ENCODE measurements around the gene NCKIPSD.
"Not testable (repeated sequence)": the region's sequence is repeated elsewhere in the genome, so short reads cannot be mapped to it uniquely, and the experiment has no call there.

Gene NCKIPSD

DNA sequence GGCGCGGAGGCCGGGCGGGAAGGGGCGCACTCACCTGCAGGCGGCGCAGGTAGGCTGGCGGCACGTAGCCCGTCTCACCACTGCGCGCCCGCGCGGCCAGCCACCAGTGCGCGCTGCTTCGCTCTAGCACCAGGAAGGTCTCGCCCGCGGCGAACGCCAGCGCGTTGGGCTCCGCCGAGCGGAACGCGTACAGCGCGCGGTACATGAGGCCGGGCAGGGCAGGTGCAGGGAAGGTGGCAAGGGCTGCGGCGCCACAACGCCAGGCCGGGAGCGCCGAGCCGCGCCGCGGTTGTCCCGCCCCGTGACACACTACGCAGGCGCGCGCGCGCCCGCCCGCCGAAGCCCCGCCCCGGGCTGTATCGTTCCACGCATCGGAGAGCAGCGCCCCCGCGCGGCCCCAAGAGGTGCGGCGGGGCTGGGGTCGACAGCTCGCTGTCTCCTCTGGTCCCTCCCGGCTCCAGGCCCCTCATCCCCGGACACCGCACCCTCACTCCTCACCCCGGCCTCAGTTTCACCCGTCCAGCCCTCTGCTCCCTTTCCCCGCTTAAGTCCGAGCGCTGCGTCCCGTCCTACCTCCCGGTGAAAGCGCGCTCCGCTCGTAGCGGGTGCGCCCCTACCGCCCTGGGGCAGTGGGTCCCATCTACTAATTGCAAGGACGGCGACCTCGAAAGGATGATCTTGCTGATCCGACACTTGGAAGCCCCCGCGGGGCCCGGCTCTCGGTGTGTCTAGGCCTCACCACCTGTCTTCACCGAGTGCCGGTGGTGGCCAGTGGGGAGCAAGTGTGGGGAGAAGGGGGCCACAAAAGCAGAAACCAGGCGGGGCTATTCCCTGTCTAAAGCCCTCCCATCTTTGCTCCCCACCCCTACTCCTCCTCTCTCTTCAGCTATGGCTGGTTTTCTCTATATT, at the start of gene NCKIPSD:
Gene NCKIPSD, minus strand, starts transcription at position 313 of the 909 bp plus-strand sequence. Its CDS starts 108 bp downstream, at position 205.
- DNase-seq, result peak in 1 of 2 experiments; percentile 40

DNA sequence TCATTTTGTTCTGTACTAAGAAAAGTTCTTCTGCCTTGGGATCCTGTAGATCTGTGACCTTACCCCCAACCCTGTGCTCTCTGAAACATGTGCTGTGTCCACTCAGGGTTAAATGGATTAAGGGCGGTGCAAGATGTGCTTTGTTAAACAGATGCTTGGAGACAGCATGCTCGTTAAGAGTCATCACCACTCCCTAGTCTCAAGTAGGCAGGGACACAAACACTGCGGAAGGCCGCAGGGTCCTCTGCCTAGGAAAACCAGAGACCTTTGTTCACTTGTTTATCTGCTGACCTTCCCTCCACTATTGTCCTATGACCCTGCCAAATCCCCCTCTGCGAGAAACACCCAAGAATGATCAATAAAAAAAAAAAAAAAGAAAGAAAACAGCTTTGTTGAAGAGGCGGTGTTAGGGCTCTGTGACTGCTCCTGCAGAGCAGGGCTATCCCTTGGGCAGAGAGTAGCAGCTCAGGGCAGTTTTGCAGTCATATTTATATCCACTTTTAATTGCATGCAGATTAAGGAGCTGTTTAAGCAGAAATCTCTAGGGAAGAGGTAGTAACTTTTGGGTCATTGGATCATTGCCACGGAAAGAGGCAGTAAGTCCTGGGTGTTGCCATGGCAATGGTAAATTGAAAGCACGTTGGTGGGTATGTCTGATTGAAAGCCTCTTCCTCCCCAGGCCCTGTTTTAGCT, 49.5 kb upstream of the NCKIPSD start:
- DNase-seq, result not testable (repeated sequence)

DNA sequence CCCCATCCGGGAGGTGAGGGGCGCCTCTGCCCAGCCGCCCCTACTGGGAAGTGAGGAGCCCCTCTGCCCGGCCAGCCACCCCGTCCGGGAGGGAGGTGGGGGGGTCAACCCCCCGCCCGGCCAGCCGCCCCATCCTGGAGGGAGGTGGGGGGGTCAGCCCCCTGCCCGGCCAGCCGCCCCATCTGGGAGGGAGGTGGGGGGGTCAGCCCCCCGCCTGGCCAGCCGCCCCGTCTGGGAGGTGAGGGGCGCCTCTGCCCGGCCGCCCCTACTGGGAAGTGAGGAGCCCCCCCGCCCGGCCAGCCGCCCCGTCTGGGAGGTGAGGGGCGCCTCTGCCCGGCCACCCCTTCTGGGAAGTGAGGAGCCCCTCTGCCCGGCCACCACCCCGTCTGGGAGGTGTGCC, 48.8 kb upstream of the NCKIPSD start:
- not testable (repeated sequence) for DNase-seq

DNA sequence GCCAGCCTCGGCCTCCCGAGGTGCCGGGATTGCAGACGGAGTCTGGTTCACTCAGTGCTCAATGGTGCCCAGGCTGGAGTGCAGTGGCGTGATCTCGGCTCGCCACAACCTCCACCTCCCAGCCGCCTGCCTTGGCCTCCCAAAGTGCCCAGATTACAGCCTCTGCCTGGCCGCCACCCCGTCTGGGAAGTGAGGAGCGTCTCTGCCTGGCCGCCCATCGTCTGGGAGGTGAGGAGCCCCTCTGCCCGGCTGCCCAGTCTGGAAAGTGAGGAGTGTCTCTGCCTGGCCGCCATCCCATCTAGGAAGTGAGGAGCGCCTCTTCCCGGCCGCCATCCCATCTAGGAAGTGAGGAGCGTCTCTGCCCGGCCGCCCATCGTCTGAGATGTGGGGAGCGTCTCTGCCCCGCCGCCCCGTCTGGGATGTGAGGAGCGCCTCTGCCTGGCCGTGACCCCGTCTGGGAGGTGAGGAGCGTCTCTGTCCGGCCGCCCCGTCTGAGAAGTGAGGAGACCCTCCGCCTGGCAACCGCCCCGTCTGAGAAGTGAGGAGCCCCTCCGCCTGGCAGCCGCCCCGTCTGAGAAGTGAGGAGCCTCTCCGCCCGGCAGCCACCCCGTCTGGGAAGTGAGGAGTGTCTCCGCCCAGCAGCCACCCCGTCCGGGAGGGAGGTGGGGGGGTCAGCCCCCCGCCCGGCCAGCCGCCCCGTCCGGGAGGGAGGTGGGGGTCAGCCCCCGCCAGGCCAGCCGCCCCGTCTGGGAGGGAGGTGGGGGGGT, 48.2 kb upstream of the NCKIPSD start:
- not testable (repeated sequence) for DNase-seq

DNA sequence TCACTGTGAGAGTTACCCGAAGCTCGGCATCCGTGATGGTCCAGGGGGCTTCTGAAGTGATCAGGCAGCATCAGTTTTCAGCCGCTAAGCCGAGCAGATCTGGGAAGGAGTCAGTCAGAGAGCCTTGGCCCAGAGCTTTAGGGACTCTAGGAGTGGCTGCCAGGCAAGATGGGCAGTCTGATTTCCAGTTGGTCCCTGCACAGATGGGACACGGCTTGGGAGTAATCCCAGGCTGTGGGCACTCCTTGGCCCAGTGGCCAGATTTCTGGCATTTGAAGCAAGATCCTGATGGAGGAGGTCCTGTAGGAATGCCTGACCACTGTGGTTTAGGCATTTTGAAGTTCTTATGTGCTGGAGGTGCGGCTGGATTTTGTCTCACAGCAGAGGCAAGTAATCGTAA, 41.8 kb upstream of the NCKIPSD start:
- DNase-seq, result peak; percentile 46 to 79

DNA sequence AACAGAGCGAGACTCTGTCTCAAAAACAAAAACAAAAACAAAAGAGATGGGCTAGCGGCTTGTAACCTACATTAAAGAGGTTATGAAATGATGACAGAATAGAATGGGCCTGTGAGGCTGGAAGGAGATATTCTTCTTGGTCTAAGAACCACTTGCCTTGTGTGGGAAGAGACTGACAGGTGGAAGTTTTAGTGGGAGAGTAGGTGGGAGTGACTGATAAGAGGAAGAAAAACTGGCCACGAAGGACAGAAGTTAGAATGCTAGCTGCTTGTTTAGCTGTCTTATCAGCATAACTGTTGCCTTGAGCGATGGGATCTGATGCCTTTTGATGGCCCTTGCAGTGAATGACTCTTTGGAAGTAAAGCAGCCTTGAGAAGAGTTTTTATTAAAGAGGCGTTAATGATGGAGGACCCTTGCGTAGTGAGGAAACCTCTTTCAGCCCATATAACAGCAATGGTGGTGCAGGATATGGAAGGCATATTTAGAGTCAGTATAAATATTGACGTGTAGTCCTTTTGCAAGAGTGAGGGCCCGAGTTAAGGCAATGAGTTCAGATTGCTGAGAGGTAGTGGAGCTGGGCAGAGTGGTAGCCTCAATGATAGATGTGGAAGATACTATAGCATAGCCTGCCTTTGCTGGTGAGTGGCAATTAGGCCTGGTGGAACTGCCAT, 39.6 kb upstream of the NCKIPSD start:
- not testable (repeated sequence) for DNase-seq

DNA sequence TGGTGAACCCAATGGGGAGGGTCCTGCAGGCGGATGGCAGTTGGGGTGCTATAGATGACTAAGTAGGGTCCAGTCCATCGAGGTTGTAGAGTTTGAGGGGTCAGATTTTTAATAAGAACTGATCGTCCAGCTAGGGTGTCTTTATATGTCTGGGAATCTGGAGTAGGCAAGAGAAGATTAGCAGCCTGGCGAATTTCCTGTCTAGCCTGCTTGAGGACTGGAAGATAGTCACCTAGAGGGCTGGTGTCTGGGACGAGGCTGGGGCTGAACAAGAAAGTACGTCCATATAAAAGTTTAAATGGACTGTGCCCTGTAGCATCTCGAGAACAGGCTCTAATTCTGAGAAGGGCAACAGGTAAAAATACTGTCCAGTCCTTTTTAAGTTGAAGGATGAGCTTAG, 38.0 kb upstream of the NCKIPSD start:
- no peak for DNase-seq

DNA sequence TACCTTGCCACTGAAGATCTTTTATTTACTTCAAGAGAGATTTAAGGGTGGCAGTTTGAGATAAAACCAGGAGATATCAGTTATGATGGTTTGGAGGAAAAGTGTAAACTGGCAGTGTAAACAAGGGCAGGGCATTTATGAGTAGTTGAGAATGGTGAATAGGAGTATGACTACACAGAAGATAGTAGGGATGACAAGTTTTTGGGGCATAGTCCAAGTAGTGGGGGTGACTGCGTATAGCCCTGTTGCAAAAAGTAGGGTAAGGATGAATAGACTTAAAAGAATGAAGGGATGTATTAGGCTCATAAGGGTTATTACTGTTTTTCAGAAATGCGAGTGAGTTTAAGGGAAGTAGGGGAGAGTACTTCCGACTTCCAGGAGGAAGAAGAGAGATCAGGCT, 37.6 kb upstream of the NCKIPSD start:
- DNase-seq, result not testable (repeated sequence)

DNA sequence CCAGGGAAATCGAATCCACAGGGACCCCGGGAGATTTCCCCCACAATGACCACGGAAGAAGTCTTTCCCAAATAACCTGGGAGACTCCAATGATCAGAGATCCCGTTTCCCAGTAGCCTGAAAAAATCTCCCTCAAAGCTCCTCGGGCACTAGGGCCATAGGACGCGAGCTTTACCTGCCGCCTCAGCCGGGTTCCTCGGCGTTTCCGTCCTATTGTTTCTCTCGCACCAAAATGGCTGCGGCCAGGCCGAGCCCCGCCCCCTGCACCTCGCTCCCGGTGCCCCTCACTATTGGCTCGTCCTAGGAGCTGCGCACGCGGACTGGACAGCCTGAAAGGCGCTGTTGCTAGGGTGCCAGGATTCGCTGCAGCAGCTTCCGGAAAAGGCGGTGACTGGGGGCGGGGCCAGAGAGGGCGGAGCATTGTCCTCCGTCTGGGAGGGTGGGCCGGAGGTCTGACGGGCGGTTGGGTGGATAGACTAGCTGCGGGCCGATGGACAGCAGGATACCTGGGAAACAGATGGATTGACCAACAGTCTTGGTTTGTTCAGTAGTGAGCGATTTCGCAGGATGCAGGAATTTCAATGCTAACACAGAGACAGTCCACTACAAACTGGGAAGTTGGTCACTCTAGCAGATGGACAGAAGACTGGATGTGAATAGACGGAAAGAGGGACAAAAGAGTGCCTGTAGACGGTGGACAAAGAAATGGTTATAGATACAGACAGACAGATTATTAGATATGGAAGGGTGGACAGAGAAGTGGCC, 31.4 kb upstream of the NCKIPSD start, which contains the start of gene IP6K2:
Gene IP6K2, minus strand, starts transcription at position 240 of the 765 bp plus-strand sequence. CDS start 21,930 bp downstream, outside the sequence.
- peak; percentile 94 to 99 for DNase-seq

DNA sequence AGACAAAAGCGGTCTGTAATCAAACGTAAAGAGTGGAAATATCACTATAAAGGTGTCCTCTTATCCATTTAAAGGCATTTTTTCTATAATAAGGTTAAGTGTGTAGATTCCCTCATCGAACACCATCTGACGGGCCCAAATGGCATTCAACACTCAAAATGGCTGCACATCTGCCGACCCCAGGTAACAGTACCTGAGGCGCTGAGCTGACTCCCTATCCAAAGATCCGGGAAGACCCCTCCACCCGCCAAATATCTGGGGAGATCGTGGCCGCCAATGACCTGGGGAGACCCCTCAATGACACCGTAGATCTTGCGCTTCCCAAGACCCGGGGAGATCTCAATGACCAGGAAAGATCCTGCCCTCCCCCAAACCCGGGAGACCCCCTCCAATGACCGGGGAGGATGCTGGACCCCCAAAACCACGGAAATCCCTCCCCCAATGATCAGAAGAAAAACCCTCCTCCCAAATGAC, 30.8 kb upstream of the NCKIPSD start:
- no peak for DNase-seq

DNA sequence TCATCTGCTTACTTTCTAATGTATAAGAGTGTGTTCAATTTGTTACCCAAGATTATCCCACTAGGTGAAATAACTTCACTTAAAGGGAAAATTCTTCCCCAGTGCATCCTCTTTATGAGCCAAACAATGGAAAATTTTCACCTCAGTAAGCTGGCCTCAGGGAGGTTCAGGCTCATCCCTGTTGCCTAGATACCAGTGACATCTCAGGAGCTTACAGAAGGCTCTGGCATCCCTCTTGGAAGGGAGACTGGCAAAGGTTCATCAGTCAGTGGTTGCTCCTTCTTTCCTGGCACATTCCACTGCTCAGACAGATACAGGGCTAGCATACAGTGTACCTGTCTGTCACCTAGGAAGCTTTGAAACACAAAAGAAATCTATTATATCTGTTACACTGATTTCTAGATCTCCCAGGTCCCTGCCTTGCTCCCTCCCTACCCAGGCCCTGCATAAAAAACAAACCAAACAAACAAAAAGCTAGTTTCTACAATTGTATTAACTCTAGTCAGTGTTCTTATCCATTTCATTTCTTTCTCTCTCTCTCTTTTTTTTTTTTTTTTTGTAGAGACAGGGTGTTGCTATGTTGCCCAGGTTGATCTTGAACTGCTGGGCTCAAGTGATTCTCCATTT, 29.6 kb upstream of the NCKIPSD start:
- peak; percentile 97 to 98 for DNase-seq

DNA sequence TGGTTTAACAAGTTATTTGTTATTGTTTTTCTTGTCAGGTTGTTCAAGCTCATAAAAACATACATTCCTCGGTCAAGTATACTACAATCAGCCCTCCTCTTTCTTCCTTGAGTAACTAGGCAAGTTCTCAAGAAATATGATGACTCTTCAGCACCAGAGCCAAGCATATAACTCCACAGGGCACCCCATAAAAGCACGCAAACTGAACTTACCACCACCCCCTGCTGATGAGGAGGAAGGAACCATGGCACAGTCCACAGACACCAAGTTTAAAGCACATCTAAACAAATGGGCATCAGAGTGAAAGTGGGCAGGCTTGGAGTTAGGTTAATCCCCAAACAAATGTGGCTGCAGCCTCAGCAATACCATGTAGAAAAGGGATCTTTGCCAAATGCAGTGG, 26.0 kb upstream of the NCKIPSD start:
- DNase-seq, result no peak

DNA sequence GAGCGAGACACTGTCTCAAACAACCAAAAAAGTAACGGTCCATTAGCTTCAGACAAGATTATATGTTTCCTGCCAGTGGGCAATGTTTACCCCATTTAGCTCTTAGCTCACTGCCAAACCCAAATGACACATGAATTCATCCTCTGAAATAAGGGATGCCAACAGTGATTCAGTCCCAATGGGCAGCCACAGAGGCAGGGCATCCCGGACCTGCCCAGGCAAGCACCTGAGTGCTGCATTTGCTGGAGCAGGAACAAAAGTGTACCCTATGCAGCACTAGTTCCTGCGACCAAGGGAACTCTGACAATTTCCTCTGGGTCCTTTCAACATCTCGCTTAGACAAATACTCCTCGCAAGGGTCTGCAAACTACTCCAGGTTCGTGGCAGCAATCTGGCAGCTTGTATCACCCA, 23.3 kb upstream of the NCKIPSD start:
- no peak for DNase-seq

DNA sequence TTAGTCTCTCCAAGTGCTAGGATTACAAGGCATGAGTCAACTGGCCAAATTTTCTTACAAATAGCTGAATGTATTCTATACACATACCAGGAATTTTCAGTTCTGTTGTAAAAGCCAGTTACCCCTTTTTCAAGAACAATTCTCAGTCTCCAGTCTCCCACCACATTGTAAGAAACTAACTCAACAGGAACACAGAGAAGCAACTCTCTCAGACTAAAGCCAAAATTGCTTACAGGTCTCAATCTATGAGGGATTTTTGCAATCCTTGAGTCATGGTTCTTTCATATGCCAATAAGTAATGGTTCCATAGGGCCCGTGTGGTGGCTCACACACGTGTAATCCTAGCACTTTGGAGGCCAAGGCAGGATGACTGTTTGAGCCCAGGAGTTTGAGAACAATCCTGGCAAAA, 22.8 kb upstream of the NCKIPSD start:
- no peak for DNase-seq

DNA sequence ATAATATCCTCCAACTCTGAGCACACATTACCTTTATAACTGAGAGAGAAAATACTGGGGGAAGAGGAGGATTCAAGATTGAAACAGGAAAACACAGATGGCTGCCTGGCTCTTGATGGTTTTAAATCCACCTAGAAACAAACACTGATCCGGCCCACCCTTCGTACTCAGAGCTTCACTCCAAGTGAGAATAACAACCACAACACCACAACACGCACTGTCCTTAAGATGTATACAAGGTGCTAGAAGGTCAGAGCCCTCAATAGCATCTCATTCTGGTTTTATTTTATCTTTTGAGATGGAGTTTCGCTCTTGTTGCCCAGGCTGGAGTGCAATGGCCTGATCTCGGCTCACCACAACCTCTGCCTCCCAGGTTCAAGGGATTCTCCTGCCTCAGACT, 21.4 kb upstream of the NCKIPSD start:
- no peak for DNase-seq

DNA sequence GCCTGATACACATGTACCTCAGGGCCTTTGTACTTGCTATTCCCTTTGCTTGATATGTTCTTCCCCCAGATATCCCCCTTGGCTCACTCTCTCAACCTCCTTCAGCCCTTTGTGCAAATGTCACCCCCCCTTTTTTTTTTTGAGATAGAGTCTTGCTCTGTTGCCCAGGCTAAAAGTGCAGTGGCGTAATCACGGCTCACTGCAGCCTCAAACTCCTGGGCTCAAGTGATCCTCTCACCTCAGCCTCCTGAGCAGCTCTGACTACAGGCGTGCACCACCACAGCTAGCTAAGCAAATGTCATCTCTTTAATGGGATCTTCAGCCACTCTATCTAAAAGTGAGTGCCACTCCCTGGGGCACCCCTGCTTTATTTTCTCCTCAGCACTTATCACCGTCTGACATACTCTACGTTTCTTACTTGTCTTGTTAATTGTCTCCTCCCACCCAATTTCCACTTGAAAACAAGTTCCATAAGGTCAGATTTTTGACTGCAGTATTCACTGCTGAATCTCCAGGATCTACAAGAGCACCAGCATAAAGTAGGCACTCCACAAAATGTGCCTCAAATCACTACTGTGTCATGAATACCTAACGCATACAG, 16.7 kb upstream of the NCKIPSD start:
- no peak for DNase-seq

DNA sequence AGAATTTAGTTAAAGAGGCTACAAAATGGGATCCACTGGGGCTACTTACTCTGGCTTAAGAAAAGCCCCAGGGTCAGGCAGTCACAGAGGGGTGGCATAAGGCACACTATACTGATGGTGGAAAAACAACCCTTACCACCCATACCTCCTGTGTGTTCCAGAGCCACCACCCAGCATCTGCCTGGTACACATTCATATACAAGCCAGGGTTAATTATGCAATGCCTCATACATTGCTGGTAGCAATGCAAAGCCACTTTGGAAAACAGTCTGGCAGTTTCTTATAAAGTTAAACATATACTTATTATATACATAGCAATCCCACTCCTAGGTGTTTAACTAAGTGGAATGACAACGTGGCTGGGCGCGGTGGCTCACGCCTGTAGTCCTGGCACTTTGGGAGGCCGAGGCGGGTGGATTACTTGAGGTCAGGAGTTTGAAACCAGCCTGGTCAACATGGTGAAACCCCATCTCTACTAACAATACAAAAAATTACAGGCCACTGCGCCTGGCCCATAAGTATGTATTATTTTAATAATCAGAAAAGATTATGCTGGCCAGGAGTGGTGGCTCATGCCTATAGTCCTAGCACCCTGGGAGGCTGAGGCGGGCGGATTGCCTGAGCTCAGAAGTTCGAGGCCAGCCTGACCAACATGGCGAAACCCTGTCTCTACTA, 15.2 kb upstream of the NCKIPSD start:
- no peak for DNase-seq

DNA sequence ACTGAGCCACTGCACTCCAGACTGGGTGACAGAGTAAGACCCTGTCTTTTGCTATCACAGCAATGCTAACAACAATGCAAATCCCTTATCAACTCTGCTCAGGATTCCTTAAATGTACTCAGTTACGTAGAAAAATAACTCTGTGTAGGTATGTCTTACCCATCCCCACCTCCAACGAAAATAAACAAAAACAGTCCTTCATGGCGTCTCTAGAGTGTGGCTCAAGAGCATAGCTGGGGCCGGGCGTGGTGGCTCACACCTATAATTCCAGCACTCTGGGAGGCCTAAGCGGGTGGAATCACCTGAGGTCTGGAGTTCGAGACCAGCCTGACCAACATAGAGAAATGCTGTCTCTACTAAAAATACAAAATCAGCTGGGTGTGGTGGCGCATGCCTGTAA, 13.2 kb upstream of the NCKIPSD start:
- no peak for DNase-seq

DNA sequence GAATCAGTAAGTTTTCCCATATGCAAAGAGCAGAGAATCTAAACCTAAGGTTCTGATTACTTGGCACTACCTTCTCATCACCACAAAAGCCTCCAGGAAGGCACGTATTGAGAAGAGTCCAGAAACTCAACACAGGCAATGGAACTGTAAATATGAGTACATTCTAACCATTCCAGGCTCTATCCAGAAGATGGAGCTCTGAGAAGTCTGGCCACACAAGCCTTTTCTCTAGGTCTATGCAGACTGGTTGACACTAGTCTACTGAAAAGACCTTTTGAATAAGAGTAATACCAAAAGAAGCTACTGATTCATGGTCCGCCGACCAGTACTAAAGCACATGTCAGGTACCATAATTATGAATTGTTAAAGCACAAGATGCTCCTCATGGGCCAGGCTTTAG, 12.2 kb upstream of the NCKIPSD start:
- no peak for DNase-seq

DNA sequence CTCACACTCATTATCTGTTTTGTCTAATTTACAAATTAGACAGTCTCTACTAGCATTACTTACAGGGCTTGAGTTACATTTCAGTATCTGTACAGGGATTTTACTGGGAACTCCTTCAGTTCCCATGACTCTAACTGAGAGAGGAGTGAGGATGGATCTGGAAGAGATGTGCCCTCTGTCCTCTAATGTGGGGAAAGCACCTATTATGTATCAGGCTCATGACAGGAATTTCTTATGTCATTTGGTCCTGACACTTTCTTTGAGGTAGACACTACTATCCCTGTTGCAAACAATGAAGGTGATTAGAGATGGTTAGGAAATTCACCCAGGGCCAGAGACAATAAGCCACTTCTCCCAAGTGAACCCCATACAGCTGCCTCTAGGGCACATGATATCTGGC, 10.9 kb upstream of the NCKIPSD start:
- DNase-seq, result no peak

Measured in cerebellar nuclear complex (tissue), 1 donor.